ENCODE measurements around the gene MYCN. TPM values are rescaled to one million over a fixed set of nuclear protein-coding genes. Genes with fewer than 3 reads are reported as not detected.
A peak's percentile ranks its signal among the peaks of the same experiment; 100 is the strongest.

Gene MYCN
- total and polyA plus RNA-seq, 2 of the 13 experiments (the other 11 are each of a cell fraction or from before 2014, with no cell fraction given) = not detected

DNA sequence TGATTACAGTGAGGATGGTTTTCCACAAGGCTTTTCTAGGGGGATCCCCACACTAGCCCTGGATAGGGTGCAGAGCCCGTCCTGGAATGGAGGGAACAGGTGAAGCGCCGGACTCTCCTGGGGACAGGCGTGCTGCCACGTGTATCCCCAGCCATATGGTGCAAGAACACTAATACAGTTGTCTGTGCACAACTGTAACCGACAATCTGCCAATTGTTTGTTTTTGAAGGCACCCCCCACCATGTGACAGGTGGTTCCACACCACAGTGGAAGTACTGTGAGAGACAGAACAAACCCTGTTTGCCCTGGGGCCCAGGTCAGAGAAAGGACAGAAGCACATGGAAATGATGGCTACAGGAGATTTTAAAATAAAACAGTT lies 52.9 kb downstream of the MYCN start:
- no peaks in the 10 kb centered on the region for H3K36me3 ChIP-seq (replicated peaks in 1 of 2; ENCODE audit: control insufficient read depth in 1 of 2, insufficient read depth in 2 of 2, low read length in 2 of 2)
- peaks cover 0 to 5% of the 10 kb centered on the region in 2 experiments; a peak in 3 of 5 replicates for H3K27me3 ChIP-seq (ENCODE audit: control insufficient read depth in 1 of 2, insufficient read depth in 2 of 2, low read length in 2 of 2)
- TF ChIP-seq ZNF75D (CRISPR knock-in tag; IDR thresholded peaks at IDR 0.05; ENCODE audit: borderline replicate concordance) = no peak
- TF ChIP-seq, protein P1, sequence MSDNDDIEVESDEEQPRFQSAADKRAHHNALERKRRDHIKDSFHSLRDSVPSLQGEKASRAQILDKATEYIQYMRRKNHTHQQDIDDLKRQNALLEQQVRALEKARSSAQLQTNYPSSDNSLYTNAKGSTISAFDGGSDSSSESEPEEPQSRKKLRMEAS (IDR thresholded peaks at IDR 0.05) = 0 out of 2 replicates have a peak, but pooled peaks have one; percentile 34
- 48% methylated on average over 6 of the region's 6 CpGs for WGBS (ENCODE audit: low lambda C conversion rate)
- in situ Hi-C loops (cut with HindIII; ENCODE audit: extremely low pct_ligation_motif_present, low pct_unique_long_range_greater_than_20kb) (no loop called here), intact Hi-C loops (cut with micrococcal nuclease; ENCODE audit: unreplicated experiment) (no loop called here)
- DNase-seq (ENCODE audit: low spot score) (no peak), FAIRE-seq (no peak), ATAC-seq (no peak)
- no peak overlapping the region for H2AFZ ChIP-seq (ENCODE audit: low read length)
- H4K20me1 ChIP-seq (ENCODE audit: insufficient read depth, low read length) = no peaks in the 10 kb centered on the region
- no peak overlapping the region for H3K27ac ChIP-seq (ENCODE audit: extremely low read length, insufficient read depth, low read length)
- CTCF ChIA-PET (ENCODE audit: low intra/inter-chr PET ratio, low total read pairs) = no interaction called here
- H3K9me3 ChIP-seq (ENCODE audit: low read length) = no peaks in the 10 kb centered on the region
- no TSS peak for BruUV-seq (replicated peaks)
- no peaks in the 10 kb centered on the region for H3K4me1 ChIP-seq (ENCODE audit: insufficient read depth, low read length)
- H3K79me2 ChIP-seq (ENCODE audit: insufficient read depth, low read length) = no peaks in the 10 kb centered on the region
- H3K9ac ChIP-seq (ENCODE audit: insufficient read depth, low read depth, low read length) = no peak overlapping the region
- POLR2A ChIA-PET = no interaction called here
- no peak overlapping the region for H3K4me2 ChIP-seq (ENCODE audit: low read depth, low read length)
- no peak overlapping the region for H3K4me3 ChIP-seq (replicated peaks in 1 of 3; ENCODE audit: insufficient read depth in 1 of 3, low read depth in 2 of 3, low read length in 3 of 3)

DNA sequence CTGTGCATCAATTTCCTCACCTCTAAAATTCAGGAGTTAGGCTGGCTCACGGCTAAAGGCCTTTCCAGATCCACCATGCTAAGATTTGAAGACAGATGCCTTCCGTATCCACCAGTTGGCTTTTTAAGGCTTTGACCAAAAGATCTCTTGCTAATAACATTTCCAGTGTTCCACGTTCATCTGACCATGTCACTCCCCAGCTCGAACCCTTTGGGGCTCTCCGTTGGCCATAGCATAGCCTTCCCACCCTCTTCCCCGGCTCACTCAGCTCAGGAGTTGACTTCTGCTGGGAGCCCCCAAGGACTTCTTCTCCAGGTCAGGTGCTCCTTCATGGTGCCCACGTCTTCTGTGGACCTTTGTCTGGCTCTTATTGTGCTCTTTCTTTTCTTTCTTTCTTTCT lies 53.3 kb downstream of the MYCN start:
- no peak for DNase-seq (ENCODE audit: low spot score)
- H3K4me3 ChIP-seq (replicated peaks in 1 of 3; ENCODE audit: insufficient read depth in 1 of 3, low read depth in 2 of 3, low read length in 3 of 3) = no peak overlapping the region
- ChIA-PET CTCF (ENCODE audit: low intra/inter-chr PET ratio, low total read pairs) (no interaction called here), POLR2A (no interaction called here)
- H3K4me2 ChIP-seq (ENCODE audit: low read depth, low read length) = no peak overlapping the region
- no peak overlapping the region for H2AFZ ChIP-seq (ENCODE audit: low read length)
- no peak overlapping the region for H3K27ac ChIP-seq (ENCODE audit: extremely low read length, insufficient read depth, low read length)
- H4K20me1 ChIP-seq (ENCODE audit: insufficient read depth, low read length) = no peaks in the 10 kb centered on the region
- BruUV-seq (replicated peaks) = no TSS peak
- no peaks in the 10 kb centered on the region for H3K36me3 ChIP-seq (replicated peaks in 1 of 2; ENCODE audit: control insufficient read depth in 1 of 2, insufficient read depth in 2 of 2, low read length in 2 of 2)
- no peak for TF ChIP-seq SALL2 (CRISPR knock-in tag; IDR thresholded peaks at IDR 0.05)
- TF ChIP-seq, protein P2, sequence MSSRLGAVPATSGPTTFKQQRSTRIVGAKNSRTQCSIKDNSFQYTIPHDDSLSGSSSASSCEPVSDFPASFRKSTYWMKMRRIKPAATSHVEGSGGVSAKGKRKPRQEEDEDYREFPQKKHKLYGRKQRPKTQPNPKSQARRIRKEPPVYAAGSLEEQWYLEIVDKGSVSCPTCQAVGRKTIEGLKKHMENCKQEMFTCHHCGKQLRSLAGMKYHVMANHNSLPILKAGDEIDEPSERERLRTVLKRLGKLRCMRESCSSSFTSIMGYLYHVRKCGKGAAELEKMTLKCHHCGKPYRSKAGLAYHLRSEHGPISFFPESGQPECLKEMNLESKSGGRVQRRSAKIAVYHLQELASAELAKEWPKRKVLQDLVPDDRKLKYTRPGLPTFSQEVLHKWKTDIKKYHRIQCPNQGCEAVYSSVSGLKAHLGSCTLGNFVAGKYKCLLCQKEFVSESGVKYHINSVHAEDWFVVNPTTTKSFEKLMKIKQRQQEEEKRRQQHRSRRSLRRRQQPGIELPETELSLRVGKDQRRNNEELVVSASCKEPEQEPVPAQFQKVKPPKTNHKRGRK (CRISPR knock-in tag; IDR thresholded peaks at IDR 0.05) = peak; percentile 74; the same call in 1 of the 2 replicates
- intact Hi-C loops (cut with micrococcal nuclease; ENCODE audit: unreplicated experiment) = no loop called here
- no peak for ATAC-seq
- WGBS (ENCODE audit: low lambda C conversion rate) = 42% methylated on average over 7 of the region's 7 CpGs
- in situ Hi-C loops (cut with HindIII; ENCODE audit: extremely low pct_ligation_motif_present, low pct_unique_long_range_greater_than_20kb) = no loop called here
- FAIRE-seq = no peak
- H3K79me2 ChIP-seq (ENCODE audit: insufficient read depth, low read length) = no peaks in the 10 kb centered on the region
- peaks cover 0 to 5% of the 10 kb centered on the region in 2 experiments; a peak in 3 of 5 replicates for H3K27me3 ChIP-seq (ENCODE audit: control insufficient read depth in 1 of 2, insufficient read depth in 2 of 2, low read length in 2 of 2)
- H3K9ac ChIP-seq (ENCODE audit: insufficient read depth, low read depth, low read length) = no peak overlapping the region
- no peaks in the 10 kb centered on the region for H3K9me3 ChIP-seq (ENCODE audit: low read length)
- no peaks in the 10 kb centered on the region for H3K4me1 ChIP-seq (ENCODE audit: insufficient read depth, low read length)

Data from HepG2 (cell line).